GM19467 (cell line): Measurements from ENCODE around the gene COL5A2.

Experiments
- ATAC-seq: cut with Tn5 transposase; IDR thresholded peaks from one replicate; pipeline ENCODE4 v1.9.1; 2021; ENCODE audit warnings: mild to moderate bottlenecking, moderate library complexity; ENCODE audit not compliant: unreplicated experiment

The COL5A2 gene

DNA sequence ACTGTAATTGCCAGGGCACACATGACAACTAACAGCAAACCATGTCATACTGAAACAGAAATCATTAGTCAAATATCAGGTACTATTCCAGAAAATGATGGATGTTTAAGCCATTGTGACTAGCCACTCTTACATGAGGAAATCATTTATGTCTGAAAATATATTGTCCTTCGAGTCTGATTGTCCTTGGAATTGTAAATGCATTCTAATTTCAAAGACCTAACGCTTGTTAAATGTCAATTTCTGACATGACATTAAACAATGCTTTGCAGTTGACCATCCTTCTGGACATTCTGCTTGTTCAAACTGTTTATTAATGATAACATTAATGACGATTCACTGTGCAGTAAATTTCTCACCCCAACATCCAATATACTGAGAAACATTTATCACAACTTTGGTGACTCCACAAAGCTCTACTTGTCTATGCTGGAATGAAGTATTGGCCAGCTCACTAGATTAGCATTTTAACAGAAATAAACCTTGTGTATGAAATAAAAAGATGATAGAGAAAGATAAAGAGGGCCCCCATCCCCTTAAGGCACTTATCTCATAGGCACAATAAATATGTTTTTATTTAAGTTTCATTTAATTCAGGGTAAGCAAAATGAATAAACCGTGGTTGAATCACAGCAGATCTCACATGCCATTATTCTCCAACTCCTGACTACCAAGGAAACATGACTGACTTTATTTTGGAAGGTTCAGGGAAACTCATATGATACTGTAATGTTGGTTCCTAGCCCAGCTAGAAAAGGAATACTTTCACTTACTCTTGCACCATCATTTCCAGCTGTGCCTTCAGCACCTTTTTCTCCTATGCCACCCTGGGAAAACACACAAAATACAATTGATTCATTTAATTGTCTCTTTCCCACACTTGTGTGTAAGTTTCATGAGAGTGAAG is 123.1 kb downstream of the COL5A2 start:
- no peak for ATAC-seq

DNA sequence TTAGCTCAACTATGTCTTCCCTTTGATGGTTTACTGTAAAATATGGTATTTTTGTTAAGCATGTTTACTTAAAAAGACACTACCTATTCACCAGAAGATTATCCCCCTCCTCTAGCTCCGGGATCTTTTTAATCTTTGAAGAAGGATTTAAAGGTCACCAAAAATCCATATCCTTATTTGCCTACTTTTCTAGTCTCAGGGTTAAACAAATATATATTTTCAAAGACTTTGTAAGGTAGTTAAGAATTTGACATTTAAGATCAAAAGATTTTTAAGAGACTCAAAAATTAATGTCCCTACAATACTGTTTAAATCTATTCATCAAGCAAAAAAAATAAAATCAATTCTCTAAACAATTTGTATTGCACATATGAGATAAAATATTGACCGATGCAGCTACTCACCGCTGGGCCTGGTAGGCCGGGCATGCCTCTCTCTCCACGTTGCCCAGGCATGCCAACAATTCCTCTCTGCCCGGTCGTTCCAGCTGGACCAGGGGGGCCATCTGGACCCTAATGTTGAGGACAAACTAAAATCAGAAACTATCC is 129.3 kb downstream of the COL5A2 start:
- no peak for ATAC-seq

DNA sequence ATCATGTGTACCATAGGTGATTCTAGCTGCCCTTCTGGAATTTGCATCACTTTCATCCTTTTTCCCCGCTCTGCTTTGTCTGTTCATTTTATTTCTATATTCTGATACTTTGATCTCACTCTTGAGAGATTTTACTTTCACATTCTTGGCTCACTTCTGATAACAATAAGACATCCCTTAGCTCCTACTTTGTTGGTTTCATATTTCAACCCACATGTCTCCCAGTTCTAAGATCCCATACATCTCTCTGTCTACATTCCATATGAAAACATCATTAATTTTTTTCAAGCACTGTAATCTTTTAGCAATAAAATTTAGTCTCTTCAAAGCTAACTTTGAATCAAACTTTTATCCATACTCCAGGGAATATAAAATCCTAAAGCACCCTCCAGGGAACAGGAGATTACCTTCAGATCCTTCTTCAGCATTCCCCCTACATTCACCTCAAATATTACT is 129.8 kb downstream of the COL5A2 start:
- ATAC-seq: no peak

DNA sequence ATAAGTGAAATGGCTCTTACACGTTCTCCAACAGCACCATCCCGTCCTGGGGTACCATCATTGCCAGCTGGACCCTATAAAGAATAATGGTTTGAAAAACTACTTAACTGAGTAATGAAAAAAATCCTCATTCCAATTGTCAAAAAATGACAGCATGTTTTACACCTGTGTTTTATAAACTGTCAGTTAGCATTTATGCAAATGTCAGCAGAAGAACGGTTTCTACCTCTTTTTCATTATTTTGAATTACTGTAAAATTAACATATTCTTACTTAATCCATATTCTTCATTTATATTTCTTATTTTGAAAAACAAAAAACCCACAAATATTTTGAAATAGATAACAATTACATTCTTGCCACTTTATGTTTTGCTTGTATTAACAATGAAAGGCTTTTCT is 131.4 kb downstream of the COL5A2 start:
- ATAC-seq: no peak

DNA sequence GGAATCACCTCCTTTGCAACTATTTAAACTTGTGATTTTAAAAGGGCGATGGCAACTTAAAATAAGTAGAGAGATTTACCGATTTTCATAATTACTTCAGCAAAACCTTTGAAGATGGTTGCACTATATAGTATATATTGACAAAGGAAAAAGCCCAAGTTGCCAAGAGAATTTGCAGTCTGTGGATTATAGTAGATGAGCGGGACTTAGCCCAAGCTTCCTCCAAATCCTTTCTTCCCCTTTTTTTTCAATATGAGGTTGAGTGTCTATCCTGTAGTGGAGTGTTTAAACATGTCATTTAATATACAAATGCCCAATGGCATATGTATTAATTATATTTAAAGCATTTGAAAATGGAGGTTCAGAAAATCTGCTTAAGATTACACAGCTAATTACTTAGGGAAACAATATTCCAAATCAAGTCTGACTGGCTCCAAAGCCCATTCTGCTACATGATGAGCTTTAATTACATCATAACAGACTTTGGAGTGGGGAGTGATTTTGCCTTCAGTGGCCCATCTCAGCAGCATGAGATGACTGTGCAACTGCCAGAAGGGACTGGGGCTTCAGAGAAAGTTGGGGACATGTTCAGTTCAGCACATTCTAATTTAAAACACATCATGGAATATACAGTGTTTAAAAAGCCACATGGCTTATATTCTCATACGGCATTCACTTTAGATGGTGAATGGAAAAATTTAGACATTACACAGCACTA is 132.2 kb downstream of the COL5A2 start:
- ATAC-seq: no peak

DNA sequence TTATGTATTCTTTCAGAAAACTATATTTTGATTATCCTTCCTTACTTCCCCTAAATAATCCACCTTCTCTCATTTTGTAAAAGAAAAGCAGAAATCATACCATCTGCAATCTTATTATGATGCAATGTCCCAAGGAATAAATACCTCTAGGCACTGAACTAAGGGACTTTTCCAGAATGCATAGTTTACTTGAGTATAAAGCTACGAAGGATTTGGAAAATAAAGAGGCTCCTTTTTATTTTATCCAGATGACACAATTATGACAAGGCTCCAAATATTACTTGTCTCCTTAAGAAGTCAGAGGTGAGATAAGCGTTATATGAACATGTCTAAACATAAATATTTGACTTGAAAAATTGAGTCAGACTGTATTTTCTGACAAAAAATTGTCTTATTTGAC is 133.2 kb downstream of the COL5A2 start:
- no peak for ATAC-seq

DNA sequence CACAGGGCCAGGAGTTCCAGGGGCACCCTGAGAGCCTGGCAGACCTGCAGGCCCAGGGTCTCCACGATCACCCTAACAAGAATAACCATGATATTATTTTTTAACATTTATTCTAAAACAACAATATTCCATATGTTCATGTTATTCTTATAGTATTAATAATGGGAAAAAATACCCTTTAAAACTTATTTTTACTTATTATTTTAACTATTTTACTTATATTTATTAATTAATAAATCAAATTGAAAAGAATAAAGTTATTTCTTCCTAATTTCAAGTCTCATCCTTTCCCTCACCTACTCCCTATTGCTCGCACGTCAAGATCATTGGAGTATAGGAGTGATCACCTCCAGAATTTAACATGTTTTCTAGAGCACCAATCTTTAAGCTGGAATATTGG is 133.7 kb downstream of the COL5A2 start:
- ATAC-seq: no peak

DNA sequence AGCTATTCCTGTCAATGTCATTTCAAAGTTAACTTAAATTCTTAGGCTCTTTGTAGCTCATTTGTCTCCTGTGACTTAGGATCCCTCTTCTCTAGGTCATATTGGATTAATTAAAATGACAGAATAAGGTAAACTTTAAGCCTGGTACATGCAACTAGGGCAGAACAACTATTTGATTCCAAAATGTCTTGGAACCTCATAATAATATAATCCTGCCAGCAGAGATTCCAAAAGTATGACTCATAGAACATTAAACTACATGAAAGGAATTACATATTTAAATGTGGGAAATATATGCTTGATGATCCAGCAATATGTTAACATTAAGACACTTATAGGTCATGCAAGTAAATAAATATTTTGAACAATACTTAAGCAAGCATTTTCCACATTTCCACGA is 142.0 kb downstream of the COL5A2 start:
- no peak for ATAC-seq

DNA sequence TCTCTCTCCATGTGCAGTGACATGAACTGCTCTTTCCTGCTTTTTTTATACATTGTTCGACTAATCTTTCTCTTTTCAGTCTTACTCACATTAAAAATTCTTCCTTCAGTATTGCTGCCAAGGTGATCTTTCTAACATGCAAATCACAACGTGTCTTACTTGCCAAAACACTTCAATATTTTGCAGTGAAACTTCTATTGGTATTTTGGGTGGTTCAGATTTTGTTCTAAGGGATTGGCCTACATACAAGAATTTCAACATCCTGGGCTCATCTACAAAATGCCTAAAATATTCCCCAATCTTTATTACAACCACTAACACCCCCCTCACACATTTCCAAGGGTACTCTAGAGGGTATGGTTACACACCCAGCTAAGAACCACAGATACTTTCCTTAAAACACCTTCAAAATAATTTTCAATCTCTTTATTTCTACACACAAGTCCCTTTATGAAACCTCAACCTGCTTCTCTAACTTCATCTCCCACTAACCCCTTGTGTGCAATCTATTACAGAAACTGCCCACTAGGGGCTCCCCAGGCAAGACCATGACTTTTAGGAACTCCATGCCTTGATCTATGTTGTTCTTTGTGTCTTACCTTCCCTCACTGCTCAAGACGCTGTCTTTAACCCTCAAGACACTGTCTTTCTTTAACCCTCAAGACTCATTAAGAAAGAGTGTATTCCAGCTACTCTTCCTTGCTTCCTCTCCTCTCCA is 154.5 kb downstream of the COL5A2 start:
- ATAC-seq: no peak

DNA sequence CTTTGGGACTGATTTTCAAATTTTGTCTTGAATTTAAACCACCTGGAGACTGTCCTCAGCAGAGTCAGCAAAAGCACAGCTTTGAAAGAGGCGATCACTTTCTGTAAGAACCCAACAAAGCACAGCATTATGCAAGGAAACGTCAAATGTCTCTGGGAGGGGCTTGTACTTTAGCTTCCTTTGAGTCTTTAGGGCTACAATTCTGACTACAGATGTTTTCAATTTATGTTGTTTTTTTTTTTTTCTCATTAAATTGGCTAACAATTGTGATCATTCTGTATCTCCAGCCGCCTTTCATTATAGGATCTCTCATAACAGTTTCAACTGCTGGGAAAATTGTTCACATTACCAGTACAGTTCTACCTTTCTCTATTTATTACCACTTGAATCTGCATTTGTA is 157.1 kb downstream of the COL5A2 start:
- no peak for ATAC-seq

DNA sequence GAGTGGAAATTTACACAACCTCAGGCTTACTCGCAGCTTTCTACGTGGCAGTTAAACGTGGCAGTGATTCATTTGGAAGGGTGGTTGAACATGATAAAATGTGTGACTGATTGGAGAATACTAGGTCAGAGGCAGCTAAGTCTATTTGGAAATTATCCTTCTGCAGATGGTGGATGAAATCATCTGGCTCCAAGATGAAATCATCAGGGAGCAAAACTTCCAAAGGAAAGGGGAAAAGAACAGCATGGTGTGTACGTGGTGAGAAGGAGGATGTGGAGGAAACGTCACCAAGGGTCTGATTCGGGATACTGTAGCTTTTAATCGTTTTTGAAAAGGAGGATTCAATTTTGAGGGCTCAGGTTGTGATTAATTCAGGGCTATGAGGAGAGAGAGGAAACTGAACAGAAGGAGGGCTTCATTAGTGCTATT is 157.5 kb downstream of the COL5A2 start:
- no peak for ATAC-seq

DNA sequence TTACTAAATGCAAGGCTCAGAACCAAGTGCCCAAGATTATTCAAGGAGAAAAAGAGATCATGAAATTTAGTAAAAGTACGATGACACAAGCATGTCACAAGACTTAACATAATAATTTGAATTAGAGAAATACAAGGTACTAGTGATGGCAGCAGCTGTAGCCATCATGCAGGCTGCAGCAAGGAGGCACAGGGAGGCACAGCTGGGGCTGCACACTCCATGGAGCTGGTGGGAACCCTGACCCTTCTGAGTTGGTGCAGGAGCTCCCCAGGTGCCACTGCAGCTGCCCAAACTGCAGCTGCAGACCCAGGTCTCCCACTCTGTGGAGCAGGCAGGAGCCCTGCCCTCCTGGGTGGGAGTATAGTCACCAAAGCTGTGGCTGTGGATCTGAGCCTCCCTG is 159.4 kb downstream of the COL5A2 start:
- ATAC-seq: no peak

DNA sequence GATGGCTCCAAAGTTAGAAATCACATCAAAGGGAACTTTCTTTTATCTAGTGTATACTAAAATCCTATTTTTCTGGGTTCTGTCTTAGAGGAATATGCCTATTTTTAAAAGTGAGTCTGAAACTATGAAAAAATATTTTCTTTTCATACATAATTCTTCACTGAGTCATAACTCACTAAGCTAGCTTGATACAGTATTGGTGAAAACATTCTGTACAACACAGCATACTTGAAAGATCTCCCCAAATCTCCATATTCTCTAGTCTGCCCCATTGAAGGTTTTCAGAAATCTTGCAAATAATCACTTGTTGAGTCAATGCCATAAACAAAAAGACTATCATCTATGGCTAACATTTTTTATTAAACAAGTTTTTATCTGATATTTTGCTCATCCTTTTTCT is 160.9 kb downstream of the COL5A2 start:
- no peak for ATAC-seq

DNA sequence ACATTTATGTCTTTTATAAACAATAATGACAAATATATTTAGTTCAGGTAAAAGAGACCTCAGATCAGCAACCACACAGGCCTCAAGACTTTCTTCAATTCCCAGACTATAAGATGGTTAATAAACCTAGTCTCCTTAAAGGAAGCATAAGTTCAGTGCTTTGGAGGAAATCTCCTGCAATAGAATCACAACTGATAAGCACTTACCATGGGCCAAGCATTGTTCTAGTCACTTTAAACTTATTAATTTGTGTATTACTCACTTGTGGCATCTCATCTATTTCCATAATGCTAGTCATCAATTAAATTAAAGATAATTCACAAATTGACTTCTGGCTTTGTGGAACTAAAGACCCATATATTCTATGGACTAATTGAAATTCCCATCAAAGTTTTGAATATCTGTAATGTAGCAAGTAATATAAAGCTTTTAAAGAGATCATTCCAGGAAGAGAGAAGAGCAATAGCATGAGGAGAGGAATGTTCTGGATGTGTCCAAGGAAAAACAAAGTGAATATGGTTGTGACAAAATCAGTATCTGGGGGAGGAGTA is 163.2 kb downstream of the COL5A2 start:
- ATAC-seq: no peak

DNA sequence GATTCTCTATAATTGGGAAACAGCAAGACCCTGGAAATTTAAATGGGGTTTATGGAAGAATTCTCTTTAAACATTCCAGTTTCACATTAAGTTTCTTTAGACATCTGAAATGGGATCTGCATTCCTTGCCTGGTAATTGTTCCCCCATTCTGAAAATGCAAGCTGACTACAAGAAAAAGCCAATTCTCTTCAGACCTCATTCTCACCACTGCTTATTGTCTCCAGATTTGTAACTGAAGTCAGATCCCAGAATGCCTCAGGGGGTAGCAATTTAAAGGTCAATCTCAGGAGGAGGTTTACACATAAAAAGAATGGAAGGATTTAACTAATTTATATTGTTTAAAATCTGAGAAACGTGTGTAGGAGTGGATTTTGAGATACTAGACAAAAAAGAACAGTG is 164.2 kb downstream of the COL5A2 start:
- no peak for ATAC-seq

DNA sequence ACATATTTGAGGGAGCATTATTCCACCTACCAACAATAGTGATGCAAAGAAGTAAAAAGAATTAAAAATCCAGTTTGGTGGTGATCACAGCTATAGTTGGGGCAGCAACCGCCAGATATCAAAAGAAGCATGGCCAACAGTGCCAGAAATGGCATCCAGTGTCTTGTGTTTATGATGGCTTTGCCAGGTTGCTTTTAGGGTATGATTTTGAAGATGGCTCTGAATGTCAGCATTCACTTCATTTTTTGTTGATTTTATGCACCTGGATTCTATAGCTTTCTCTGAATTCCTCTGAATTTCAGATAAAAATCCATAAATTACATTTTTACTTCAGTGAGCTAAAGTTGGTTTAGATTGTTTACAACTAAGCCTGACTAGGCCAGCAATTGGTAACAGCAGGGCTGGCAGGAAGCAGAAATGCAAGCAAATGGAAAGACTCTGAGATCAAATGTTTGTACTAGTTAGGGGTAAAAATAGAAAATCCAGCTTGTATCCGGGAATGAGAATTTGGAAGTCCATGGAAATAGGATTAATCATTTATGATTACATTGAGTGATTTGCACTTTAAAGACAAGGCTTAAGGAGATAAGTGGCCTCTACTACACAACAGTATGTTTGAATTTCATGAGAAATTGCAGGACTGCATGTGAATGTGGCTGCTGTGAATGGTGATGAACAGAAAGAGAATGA is 165.0 kb downstream of the COL5A2 start:
- ATAC-seq: no peak

DNA sequence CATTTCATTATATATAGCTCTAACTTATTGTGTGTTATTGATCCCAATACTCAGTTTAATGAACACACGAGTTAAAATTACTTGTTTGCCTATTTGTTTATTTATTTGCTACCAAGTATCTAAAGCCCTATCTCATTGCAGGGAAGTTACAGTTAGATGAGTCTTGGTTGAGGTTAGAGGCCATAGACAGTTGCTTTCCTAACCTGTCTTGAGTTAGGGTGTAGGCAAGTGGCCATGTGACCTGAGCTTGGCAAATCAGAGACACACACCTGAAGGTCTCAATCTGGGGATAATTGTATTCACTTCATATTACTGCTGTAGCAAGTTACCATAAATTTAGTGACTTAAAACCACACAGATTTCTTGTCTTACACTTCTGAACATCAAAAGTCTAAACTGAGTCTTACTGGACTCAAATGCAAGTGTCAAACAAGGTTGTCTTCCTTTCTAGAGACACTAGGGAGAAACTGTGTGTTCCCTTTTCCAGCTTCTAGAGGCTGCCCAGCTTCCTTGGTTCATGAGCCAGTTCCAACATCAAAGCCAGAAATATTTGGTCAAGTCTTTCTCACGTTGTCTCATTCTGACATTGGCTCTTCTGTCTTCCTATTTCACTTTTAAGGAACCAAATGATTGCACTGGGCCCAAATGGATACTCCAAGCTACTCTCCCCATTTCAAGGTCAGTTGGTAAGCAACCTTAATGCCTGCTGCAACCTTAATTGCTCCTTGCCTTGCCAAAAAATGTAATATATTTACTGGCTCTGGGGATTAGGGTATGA is 165.7 kb downstream of the COL5A2 start:
- no peak for ATAC-seq

DNA sequence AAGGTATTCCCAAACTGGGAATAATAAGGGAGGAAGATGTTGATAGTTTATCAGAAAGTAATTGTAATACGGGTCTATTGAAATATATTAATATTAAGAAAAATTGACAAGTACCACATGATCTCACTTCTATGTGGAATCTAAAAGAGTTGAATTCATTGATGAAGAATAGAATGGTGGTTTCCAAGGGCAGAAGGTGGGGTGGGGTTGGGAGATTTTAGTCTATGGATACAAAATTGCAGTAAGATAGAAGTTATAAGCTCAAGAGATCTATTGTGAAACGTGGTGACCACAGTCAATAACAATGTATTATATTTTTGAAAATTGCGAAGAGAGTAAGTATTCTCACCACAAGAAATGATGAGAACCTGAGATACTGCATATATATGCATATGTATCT is 166.5 kb downstream of the COL5A2 start:
- no peak for ATAC-seq

DNA sequence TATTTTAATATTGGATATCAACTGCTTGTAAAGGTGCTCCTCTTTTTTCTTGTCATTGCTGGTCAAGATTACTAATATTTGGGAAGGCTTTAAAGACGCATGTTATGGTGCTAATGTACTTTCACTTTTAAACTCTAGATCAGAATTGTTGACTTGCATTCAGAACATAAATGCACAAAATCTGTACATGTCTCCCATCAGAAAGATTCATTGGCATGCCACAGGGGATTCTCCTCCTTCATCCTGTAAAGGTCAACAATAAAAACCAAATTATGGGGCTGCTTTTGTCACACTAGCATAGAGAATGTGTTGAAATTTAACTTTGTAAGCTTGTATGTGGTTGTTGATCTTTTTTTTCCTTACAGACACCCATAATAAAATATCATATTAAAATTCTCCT is 167.2 kb downstream of the COL5A2 start:
- no peak for ATAC-seq

DNA sequence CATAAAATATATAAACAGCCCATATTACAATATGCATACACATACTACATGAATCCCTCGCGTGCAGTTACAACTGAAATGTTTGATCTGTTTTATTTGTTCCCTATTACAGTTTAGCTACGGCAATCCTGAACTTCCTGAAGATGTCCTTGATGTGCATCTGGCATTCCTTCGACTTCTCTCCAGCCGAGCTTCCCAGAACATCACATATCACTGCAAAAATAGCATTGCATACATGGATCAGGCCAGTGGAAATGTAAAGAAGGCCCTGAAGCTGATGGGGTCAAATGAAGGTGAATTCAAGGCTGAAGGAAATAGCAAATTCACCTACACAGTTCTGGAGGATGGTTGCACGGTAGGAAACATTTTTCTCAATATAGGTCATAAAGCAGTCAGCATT is 169.0 kb downstream of the COL5A2 start:
- no peak for ATAC-seq
